Activated naive CD8-positive, alpha-beta T cell (primary cell): Measurements from ENCODE around the gene LUC7L3.
"Not testable (repeated sequence)": the region's sequence is repeated elsewhere in the genome, so short reads cannot be mapped to it uniquely, and the experiment has no call there.

Experiments used
- H3K27ac Mint-ChIP-seq: one replicate; pipeline ENCODE4 v1.8.0; 2021; ENCODE audit warnings: mixed read lengths
- H3K27me3 Mint-ChIP-seq: one replicate; pipeline ENCODE4 v1.8.0; 2021; ENCODE audit warnings: mixed read lengths
- H3K36me3 Mint-ChIP-seq: one replicate; pipeline ENCODE4 v1.8.0; 2021; ENCODE audit warnings: mixed read lengths
- H3K4me1 Mint-ChIP-seq: one replicate; pipeline ENCODE4 v1.8.0; 2021; ENCODE audit warnings: low read depth, mixed read lengths
- H3K4me3 Mint-ChIP-seq: one replicate; pipeline ENCODE4 v1.8.0; 2021; ENCODE audit warnings: mild to moderate bottlenecking, mixed read lengths
- H3K9me3 Mint-ChIP-seq: one replicate; pipeline ENCODE4 v1.8.0; 2021; ENCODE audit warnings: low read depth, mixed read lengths

Gene LUC7L3

DNA sequence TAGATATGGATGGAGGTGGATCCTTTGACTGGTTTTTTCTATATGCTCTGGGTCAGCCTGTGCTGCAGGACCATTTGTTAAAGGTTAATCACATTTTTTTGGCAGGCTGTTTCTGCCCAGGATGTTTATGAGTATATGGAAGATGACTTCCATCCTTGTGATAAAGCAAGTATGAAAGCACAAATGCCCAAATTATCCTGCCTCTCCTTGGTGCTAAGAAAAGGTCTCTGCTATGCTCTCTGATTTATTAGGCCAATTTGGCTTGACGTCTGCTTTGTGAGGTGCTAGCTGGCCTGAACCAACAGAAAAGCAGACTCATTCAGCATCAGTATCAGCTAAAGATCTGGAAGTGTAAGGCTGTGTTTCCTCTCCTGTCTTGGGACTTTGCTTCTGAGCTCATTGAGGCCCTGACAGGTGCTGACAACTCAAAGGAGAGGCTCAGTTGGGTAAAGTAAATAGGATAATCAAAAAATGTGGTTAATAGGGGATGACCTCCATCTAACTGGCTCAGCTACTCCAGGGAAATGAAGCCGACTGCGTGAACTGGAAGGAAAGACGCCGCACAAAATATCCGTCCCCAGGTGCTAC lies 26.9 kb upstream of the LUC7L3 start:
- Mint-ChIP-seq H3K4me3 (no peak overlapping the region), H3K27ac (no peak overlapping the region), H3K27me3 (no peaks in the 10 kb centered on the region)

DNA sequence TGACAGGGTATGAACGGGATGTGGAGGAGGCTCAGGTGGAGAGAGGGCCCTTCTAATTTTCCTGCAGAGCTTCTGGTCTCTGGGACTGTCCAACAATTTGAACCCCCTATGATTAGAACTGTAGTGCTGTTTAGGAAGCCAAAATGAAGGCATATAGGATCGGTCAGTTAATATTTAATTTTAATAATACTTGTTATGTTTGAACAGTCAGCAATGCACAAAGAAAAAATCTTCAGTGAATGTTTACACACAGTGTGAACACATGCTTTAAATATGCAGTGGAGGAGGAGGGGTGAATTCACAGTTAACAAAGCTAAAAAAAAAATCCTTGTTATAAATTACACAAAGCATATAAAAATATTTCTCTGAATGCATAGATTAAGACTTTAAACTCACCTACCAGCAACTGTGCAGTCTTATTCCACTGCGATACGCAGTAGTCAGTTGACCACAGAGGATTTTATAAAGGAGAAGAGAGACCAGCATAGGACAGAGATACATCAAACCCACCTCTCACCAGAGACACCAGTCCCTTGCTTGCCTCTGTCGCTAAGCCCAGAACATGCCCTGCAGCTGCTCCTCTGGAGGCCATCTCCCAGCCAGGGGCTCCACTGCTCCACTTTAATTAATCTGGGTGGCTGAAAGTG lies 26.2 kb upstream of the LUC7L3 start:
- no peak overlapping the region for H3K27ac Mint-ChIP-seq
- no peaks in the 10 kb centered on the region for H3K27me3 Mint-ChIP-seq
- peaks cover 5% of the 10 kb centered on the region for H3K4me1 Mint-ChIP-seq
- no peak overlapping the region for H3K4me3 Mint-ChIP-seq
- H3K9me3 Mint-ChIP-seq: no peaks in the 10 kb centered on the region
- peaks cover 2% of the 10 kb centered on the region for H3K36me3 Mint-ChIP-seq

More for the DNA sequence above, 26.9 kb upstream of the LUC7L3 start:
- peaks cover under 1% of the 10 kb centered on the region for H3K4me1 Mint-ChIP-seq
- H3K9me3 Mint-ChIP-seq: no peaks in the 10 kb centered on the region
- H3K36me3 Mint-ChIP-seq: peaks cover 2% of the 10 kb centered on the region

DNA sequence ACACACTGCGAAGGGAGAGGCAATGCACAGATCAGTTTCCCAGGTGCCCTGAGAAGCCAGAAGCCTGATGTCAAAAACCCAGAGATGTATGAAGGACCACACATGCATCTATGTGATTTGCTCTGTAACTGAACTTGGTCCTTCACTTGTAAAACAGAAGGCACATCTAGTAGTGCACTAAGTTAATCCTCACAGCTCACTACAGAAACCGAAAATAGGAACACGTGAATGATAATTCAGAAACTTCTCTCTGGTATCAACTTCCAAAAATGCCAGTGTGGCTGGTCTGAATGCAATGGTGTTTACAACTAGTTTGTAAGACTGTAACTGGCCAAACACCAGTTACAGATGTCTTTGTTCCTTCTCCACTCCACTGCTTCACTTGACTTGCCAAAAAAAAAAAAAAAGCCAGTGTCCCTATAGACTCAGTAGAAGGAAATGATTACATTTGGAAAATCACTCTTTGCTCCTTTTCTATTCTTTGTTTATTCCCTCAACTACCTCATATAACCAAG lies 23.0 kb upstream of the LUC7L3 start:
- Mint-ChIP-seq H3K27me3 (no peaks in the 10 kb centered on the region), H3K9me3 (no peaks in the 10 kb centered on the region), H3K36me3 (peaks cover 4% of the 10 kb centered on the region), H3K4me3 (no peak overlapping the region), H3K4me1 (peaks cover 18% of the 10 kb centered on the region), H3K27ac (no peak overlapping the region)

DNA sequence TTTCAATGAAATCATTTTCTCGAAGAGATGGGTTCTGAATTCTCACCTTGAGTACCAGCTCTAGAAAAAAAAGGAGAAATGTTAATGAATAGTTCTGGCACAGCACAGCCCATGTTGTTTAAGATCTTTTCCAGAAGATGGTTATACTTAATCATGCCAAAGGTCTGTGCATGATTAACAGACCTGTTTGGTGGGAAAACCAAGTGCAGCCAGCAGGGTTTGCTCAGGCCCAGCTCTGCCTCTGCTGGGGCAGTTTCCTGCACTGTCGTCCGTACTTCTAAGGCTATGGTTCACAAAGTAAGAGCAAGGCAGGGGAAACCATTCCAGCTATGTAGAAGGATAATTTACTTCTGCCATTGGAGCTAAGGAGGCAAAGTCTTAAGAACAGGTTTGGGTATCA lies 22.3 kb upstream of the LUC7L3 start:
- no peaks in the 10 kb centered on the region for H3K27me3 Mint-ChIP-seq
- no peaks in the 10 kb centered on the region for H3K9me3 Mint-ChIP-seq
- peak overlapping the region; percentile 66 for H3K27ac Mint-ChIP-seq
- H3K4me1 Mint-ChIP-seq: peaks cover 24% of the 10 kb centered on the region
- peaks cover 4% of the 10 kb centered on the region for H3K36me3 Mint-ChIP-seq
- no peak overlapping the region for H3K4me3 Mint-ChIP-seq

DNA sequence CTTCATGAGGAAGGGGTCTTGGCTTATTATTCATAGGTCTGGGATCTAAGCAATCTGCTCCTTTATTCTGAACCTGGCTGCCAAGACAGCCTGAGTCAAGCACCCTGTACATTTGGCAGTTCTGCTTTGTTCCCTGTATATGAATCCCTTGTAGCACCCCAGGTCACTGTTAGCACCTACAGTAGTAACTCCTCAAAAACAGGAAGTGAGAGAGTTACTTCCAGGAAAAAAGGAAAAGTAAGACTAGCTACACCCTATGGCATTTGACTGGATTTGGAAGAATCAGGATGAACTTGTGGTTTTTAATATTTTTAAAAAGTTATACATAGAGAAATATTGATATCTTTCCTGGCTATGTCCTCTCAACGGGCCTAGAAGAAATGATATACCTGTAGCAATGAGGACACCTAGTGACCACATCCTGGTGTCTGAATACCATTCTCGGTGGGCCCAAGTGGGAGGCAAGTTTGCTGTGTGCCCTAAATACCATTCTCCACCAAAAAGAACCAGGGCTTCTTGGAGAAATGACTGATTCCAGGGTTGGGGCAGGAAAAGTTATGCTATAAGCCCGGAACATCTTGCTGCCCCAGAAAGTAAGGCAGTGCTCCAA lies 21.6 kb upstream of the LUC7L3 start:
- Mint-ChIP-seq H3K36me3 (peaks cover 4% of the 10 kb centered on the region), H3K27me3 (no peaks in the 10 kb centered on the region), H3K4me3 (no peak overlapping the region), H3K9me3 (no peaks in the 10 kb centered on the region), H3K4me1 (peaks cover 30% of the 10 kb centered on the region), H3K27ac (no peak overlapping the region)

DNA sequence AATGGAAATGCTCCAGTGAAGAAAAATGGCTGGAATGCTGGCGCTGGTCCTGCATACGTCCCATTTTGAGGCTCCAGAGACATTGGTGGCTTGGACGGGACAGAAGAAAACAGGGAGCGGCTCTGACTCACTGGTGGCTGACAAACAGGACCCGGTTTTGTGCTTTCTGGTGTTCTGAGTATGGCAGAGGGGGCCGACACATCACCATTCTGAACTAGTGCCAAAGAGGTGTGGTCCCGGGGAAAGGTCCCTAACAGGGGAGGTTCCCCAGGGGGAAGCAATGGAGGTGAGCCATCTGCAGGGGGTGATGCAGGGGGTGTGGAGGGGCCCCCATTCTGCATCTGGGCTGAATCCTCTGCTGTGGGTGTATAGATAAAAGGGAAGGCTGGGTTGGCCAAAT lies 20.0 kb upstream of the LUC7L3 start:
- no peak overlapping the region for H3K27ac Mint-ChIP-seq
- H3K36me3 Mint-ChIP-seq: peaks cover 6% of the 10 kb centered on the region
- no peaks in the 10 kb centered on the region for H3K9me3 Mint-ChIP-seq
- no peaks in the 10 kb centered on the region for H3K27me3 Mint-ChIP-seq
- peaks cover 45% of the 10 kb centered on the region for H3K4me1 Mint-ChIP-seq
- no peak overlapping the region for H3K4me3 Mint-ChIP-seq

DNA sequence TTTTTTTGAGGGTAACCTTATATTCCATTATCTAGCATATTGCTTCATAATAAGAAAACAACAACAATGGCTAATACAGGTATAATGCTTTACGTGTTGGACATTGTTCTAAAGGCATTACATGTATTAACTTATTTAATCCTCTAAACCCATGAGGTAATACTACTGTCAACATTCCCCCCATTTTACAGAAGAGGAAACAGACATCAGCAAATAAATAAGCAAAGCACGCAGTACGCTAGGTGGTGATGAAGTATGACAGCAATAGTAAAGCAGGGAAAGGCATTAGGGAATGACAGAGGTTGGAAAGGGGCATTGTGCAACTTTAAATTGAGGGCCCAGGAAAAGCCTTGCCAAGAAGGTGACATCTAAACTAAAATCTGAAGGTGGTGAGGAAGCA lies 16.2 kb upstream of the LUC7L3 start:
- Mint-ChIP-seq H3K4me3 (peak overlapping the region; percentile 15), H3K36me3 (peaks cover 7% of the 10 kb centered on the region), H3K27me3 (no peaks in the 10 kb centered on the region), H3K27ac (peak overlapping the region; percentile 87), H3K9me3 (no peaks in the 10 kb centered on the region), H3K4me1 (peaks cover 58% of the 10 kb centered on the region)

DNA sequence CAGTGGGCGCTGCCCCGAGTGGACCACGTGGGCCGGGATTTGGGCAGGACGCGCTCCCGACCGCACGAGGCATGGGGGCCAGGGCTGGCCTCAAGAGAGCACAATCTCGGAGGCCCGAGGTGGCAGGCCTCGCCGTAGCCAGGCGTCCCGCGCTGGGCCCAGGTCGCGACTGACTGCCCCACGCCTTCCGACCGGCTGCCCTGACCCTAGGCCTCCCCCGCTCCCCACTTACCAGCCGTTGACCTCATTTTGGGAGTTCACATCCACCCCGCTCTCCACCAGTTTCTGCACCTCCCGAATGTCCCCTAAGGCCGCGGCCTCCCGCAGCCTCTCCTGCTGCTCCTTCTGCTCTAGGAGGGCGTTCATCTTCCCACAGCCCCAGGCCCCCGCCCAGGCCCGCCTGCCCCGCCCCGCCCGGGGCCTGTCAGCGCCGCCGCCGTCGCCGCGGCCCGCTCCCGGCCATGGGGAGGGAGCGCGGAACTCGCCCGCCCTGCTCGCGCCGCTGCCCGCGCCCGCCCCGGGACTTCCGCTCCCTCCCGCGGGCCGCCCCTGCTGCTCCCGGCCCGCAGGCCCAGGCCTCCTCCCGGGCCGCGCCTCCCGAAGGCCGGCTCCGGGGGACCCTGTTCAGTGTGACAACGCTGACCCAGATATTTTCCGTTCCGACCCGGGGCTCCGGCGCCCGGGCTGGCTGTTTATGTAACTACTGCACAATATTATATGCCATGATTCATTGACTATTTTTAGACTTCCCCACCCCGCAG lies 11.9 kb upstream of the LUC7L3 start, which contains the start of gene ANKRD40:
Gene ANKRD40 (minus strand): TSS at position 626 of the 761 bp plus-strand sequence. CDS start 260 bp downstream, at position 366.
- Mint-ChIP-seq H3K27me3 (no peaks in the 10 kb centered on the region), H3K36me3 (peaks cover 5% of the 10 kb centered on the region), H3K27ac (peak within 1 kb of the TSS; percentile 97)

DNA sequence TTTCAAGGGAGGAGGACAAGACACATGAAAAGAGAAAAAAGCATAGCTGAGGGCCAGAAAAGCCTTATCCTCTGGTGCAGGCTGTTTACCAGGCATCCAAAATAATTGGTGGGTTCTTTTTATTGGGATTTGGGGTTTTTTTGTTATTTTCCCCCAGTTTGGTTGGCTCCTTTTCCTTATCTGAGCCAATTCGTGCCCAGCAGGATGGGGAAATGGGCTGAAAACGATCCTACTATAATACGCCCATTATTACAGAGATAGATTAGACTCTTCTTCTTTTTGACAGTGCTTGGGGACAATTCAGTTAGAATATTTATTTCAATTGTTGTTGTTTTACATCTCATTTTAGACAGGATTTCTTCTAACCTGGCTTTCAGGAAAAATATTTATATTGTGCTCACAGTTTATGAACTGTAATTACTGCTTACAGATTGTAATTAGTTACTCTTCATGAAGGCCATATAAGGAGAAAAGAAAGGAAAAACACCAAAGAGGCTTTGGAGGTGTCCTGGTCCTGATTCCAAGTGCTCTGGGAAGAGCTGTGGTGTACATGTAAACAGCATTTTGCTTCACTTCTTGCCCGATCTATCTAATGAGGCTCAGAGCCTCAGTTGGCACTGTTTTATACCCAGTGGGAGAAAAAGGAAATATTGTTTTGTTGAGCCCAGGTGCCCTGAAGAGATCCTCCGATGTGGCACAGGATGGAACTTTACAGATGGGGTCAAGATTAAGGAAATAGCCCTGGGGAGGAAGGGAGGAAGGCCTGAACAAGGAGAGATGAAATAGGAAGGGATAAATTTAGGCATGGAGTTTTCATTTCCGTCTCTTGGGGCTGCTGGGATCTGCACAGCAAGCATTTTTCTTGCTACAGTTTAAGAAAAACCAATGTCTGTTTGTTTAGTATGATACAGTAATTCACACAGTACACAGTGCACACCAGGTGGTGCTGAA lies 11.1 kb upstream of the LUC7L3 start:
- Mint-ChIP-seq H3K36me3 (peaks cover 5% of the 10 kb centered on the region), H3K27ac (peak overlapping the region; percentile 97), H3K27me3 (no peaks in the 10 kb centered on the region), H3K9me3 (no peaks in the 10 kb centered on the region), H3K4me3 (peak overlapping the region; percentile 93), H3K4me1 (peaks cover 43% of the 10 kb centered on the region)

More for the DNA sequence above, 11.9 kb upstream of the LUC7L3 start, which contains the start of gene ANKRD40:
- H3K4me3 Mint-ChIP-seq: peak within 1 kb of the TSS; percentile 94
- no peaks in the 10 kb centered on the region for H3K9me3 Mint-ChIP-seq
- peaks cover 51% of the 10 kb centered on the region for H3K4me1 Mint-ChIP-seq

DNA sequence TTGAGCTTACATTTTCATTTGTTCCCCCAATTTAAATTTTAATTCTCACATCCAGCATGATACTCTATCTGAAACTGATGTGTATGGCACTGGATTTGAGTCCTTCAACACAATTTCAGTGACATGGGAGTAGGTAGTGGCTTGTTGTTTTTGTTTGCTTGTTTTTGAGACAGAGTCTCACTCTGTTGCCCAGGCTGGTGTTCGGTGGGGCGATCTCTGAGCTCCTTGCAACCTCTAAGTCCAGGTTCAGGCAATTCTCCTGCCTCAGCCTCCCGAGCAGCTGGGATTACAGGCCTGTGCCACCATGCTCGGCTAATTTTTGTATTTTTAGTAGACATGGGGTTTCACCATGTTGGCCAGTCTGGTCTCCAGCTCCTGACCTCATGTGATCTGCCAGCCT lies 10.3 kb upstream of the LUC7L3 start:
- H3K27ac Mint-ChIP-seq: peak overlapping the region; percentile 97
- not testable (repeated sequence) for H3K36me3 Mint-ChIP-seq, H3K27me3 Mint-ChIP-seq, H3K9me3 Mint-ChIP-seq
- peak overlapping the region; percentile 93 for H3K4me3 Mint-ChIP-seq
- H3K4me1 Mint-ChIP-seq: peaks cover 35% of the 10 kb centered on the region

DNA sequence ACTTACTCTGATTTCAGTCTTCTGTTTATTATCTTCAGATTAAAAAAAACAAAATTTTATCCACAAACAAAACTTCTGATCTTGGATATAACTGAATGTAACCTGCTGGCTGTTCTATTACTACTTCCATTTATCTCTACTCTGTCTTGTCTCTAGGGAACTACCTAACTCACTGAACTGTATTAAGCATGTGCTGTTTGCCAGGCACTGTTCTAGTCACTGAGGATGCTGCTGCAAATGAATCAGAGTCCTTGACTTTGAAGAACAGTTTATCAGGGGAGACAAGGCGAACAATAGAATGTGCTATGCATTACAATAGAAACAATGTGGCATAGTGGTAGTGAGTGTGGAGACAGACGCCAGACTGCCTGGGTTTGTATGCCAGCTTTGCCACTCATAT lies 9.4 kb upstream of the LUC7L3 start:
- Mint-ChIP-seq H3K27me3 (no peaks in the 10 kb centered on the region), H3K4me3 (peak overlapping the region; percentile 9), H3K4me1 (peaks cover 31% of the 10 kb centered on the region), H3K36me3 (peaks cover 2% of the 10 kb centered on the region), H3K9me3 (no peaks in the 10 kb centered on the region), H3K27ac (peak overlapping the region; percentile 85)

DNA sequence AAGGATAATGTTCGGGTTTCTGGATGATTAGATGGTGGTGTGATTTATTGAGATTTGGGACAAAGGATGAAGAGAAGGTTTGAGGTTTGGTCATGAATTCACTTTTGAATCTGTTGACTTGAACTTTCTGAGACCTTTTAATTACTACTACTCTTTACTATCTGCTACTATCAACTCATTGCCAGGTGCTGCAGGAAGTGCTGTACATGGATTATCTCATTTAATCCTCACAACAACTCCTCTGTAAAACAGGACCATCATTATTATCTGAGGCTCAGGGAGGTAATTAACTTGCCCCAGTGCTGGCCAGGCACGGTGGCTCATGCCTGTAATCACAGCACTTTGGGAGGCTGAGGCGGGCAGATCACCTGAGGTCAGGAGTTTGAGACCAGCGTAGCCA lies 8.8 kb upstream of the LUC7L3 start:
- no peaks in the 10 kb centered on the region for H3K36me3 Mint-ChIP-seq
- no peak overlapping the region for H3K4me3 Mint-ChIP-seq
- H3K4me1 Mint-ChIP-seq: peaks cover 27% of the 10 kb centered on the region
- H3K9me3 Mint-ChIP-seq: no peaks in the 10 kb centered on the region
- no peaks in the 10 kb centered on the region for H3K27me3 Mint-ChIP-seq
- H3K27ac Mint-ChIP-seq: peak overlapping the region; percentile 85

DNA sequence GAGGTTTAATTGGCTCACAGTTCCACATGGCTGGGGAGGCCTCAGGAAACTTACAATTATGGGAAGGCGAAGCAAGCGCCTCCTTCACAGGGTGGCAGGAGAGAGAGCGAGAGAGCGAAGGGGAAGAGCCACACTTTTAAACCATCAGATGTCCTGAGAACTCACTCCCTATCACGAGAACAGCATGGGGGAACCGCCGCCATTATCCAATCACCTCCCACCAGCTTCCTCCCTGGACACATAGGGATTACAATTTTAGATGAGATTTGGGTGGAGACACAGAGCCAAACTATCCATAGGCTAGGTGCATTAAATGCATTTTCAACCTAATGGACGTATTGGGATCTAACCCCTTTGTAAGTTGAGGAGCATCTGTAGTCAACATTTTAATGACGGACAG lies 6.8 kb upstream of the LUC7L3 start:
- Mint-ChIP-seq H3K4me1 (peaks cover 19% of the 10 kb centered on the region), H3K36me3 (no peaks in the 10 kb centered on the region), H3K27me3 (no peaks in the 10 kb centered on the region), H3K27ac (no peak overlapping the region), H3K4me3 (no peak overlapping the region), H3K9me3 (no peaks in the 10 kb centered on the region)

DNA sequence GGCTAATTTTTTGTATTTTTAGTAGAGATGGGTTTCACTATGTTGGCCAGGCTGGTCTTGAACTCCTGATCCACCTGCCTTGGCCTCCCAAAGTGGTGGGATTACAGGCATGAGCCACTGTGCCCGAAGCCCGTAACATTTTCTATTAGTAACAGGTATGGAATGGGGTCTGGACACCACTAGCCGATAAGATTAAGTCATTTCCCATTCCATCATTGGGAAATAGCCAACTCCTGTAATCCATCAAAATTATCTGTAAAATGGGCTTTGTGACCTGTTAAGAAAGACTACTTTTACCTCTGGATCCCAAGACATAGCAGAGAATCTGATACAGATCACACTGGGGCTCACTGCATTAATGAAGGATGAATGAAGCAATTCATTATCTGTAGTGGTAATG lies 3.9 kb upstream of the LUC7L3 start:
- Mint-ChIP-seq H3K4me3 (no peak overlapping the region), H3K4me1 (peaks cover 2% of the 10 kb centered on the region), H3K27me3 (no peaks in the 10 kb centered on the region), H3K27ac (no peak overlapping the region), H3K9me3 (no peaks in the 10 kb centered on the region), H3K36me3 (no peaks in the 10 kb centered on the region)
